ENCODE measurements around the gene TXN2.
"Not testable (repeated sequence)": the region's sequence is repeated elsewhere in the genome, so short reads cannot be mapped to it uniquely, and the experiment has no call there.

Gene TXN2, protein sequence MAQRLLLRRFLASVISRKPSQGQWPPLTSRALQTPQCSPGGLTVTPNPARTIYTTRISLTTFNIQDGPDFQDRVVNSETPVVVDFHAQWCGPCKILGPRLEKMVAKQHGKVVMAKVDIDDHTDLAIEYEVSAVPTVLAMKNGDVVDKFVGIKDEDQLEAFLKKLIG

GRCh38 chr22:36481393-36482168, at the start of gene TXN2:
Gene TXN2 (minus strand): TSS chr22:36481640. CDS start chr22:36480837, 803 bp downstream.
- peak; percentile 96 for DNase-seq (ENCODE audit: low read depth)

DNA sequence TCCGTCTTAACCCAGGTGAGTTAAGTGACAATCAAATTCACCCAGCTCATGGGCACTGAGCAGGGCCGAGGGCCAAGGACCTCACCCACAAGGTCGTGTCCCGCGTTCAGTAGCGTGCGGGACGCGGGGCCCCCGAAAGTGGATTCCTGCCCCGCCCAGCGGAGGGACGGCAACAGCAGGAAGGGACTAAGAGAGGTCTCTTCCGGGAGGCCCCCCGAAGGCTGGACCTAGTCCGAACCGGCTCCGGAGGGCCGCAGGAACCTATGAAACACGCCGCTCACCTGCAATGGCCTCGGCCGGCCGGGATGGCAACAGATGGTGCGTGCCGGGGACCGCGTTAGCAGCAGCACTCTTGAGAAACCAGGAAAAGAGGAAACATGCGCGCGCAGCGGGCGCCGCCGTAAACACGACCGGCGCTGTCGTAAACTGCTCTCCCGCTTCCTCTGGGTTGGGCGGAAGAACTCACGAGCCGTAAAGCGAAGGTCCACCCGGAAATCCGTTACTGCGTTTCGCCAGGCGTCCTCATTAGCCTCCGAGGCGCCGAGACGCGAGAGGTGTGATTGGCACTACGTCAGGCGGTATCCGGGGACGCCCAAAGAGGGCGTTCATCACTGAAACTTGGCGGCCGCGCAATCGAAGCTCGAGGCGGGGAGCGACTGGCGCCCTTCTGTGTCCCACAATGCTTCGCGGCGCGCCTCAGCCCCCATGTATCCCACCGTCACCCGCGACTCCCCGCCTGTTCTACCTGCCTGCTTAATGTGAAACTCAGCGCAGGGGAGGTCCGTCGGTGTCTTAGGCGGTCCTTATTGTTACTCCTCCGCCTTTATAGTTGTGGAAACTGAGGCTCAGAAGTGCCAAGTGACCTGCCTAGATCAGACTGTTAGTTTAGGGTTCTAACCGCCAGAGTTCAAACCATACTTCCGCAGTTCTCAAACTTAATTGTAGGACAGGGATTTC, 47.6 kb upstream of the TXN2 start, which contains the start of gene EIF3D:
EIF3D (minus strand) TSS at position 372 of the 957 bp plus-strand sequence. CDS start 3,045 bp downstream, outside the sequence.
- DNase-seq (ENCODE audit: low read depth) = peak; percentile 100

- no peak for DNase-seq (ENCODE audit: low read depth)
Observed at GRCh38 chr22:36528341-36528740, 46.9 kb upstream of the TXN2 start.

DNA sequence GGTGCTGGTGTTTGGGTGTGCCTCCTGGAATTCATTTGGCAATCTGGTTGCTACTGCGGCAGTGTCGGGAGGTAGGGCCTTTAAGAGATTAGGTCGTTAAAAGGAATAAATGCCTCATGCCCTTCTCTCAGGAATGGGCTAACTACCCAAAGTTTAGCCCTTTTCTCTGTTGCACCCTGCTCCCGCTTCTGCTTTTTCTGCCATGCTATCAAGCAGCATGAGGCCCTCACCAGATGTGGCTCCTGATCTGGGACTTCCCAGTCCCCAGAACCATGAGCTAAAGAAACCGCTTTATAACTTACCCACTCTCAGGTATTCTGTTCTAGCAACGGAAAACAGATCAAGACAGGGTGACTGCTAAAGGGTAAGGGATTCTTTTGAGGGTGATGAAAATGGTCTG, 41.2 kb upstream of the TXN2 start:
- no peak for DNase-seq (ENCODE audit: low read depth)

DNA sequence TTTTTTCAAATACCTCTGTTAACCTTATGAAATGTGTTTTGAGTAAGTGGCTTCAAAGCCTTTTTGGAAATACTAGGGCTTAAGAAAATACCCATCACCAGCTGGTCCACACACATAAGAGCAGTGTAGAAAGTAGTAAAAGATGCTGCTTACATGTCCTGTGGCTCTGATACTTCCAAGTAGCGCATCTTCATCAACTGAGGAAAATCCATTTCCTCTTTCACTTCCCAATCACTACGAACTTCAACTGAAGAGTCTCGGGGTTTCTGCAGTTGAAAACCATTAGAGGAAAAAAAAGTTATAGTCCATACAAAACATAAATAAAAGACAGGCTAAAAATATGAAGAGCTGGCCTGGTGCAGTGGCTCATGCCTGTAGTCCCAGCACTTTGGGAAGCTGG, 39.0 kb upstream of the TXN2 start:
- DNase-seq (ENCODE audit: low read depth) = no peak

DNA sequence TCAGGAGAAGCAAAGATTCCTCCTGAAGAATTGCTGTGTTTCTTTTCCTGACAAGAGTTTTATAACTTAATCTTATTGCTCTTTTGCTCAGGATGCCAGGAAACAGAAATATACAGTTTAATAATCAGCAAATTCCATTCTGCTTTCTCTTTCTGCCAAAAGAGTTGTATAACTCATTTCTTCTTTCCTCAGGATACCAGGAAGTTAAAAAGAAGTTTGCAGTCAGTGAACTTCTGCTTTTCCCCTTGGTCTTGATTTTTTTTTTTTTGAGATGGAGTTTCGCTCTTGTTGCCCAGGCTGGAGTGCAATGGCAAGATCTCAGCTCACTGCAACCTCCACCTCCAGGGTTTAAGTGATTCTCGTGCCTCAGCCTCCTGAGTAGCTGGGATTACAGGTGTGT, 38.5 kb upstream of the TXN2 start:
- DNase-seq (ENCODE audit: low read depth) = not testable (repeated sequence)

DNA sequence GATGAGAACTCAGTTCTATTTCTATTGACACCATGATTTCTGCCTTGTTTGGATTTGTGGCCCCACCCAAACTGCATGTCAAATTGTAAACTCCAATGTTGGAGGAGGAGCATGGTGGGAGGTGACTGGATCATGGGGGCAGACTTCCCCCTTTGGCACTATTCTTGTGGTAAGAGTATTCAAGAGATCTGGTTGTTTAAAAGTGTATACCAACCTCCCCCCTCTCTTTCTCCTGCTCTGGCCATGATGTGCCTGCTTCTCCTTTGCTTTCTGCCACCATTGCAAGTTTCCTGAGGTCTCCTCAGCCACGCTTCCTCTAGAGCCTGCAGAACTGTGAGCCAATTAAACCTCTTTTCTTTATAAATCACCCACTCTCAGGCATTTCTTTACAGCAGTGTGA, 33.3 kb upstream of the TXN2 start:
- DNase-seq (ENCODE audit: low read depth) = no peak

DNA sequence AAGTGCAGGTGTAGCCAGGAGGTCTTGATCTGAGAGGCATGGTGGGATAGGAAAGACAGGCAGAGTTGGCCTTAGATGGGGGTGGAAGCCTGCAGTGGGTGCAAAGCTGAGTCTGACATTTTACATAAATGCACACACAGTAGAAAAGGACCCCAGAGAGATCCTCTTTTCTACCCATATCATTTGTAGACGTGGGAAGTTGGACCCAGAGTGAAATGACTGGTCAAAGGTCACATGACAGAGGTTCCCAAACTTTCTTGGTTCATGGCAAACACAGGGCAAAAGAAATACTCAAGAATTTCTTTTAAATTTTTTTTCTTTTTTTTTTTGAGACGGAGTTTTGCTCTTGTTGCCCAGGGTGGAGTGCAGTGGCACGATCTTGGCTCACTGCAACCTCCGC, 31.6 kb upstream of the TXN2 start:
- DNase-seq (ENCODE audit: low read depth) = no peak

DNA sequence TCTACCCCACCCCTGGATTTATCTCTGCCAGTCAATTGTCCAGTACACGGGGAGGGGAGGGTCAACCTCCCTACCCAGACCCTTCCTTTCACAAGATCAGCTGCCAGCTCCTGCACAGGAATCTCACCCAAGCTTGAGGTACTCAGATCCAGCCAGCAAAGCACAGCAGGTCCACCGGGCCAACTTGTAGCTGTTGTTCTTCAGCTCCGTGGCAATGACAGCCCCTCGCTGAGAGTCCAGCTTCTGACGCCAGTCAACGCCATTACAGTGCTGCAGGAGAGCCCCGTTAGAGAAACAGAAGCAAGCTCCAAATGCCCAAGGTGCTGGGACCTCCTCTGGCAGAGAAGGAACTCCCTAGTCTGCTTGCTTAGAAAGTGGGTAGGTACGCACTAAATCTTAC, 30.9 kb upstream of the TXN2 start:
- no peak for DNase-seq (ENCODE audit: low read depth)

DNA sequence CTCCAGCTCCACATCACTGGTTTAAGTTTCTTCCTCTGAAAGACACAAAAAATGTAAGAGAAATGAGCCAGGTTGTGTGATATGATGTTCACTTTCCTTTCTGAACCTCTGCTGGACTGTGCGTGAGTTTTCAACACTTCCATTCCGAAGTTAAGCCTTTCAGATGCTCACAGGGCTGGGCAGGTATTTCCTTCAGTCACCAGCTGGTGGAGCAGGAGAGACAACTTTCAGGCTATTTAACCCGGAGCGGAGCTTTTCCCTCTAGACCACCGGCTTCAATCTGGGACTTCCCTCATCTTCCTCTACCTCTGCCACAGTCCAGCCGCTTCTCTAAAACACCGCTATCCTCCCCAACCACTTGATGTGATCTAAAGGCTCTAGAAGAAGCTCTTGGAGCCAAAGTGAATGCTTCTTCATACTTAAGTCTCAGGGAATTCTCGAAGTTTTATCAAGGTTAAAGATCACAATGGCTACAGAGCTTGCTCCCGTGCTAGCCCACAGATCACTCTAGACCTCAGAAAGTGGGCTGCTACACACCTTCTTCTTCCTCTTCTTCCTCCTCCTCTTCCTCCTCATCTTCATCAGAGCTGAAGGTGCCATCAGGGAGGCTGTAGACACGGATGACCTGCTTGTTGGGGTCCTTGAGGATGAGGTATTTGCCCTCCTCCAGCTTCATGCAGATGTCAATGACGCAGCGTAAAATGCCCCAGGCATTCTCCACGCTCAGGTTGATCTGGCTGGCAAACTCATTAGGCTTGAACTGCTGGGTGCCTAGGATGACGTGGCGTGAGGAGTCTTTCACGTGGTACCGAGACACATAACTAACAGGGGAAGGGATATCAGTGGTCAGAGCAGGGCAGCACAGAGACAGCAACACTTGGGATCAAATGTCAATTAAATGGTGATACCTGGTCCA, 29.8 kb upstream of the TXN2 start:
- peak; percentile 30 for DNase-seq (ENCODE audit: low read depth)

DNA sequence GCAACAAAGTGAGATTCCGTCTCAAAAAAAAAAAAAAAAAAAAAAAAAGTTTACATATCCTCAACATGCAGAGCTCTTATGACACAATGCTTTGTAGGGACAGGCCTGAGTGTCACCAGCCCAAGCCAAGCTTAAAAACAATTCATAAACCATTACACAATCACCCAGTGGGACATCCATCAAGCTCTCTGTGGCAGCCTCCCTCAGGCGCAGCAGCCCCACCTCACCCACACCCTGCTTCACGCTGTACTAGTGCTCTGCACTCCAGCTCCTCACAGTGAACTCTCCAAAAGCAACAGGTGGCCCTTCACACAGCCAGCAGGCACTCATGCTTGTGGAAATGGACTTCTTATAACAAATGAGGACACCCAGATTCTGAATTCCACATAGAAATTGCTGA, 28.9 kb upstream of the TXN2 start:
- no peak for DNase-seq (ENCODE audit: low read depth)

DNA sequence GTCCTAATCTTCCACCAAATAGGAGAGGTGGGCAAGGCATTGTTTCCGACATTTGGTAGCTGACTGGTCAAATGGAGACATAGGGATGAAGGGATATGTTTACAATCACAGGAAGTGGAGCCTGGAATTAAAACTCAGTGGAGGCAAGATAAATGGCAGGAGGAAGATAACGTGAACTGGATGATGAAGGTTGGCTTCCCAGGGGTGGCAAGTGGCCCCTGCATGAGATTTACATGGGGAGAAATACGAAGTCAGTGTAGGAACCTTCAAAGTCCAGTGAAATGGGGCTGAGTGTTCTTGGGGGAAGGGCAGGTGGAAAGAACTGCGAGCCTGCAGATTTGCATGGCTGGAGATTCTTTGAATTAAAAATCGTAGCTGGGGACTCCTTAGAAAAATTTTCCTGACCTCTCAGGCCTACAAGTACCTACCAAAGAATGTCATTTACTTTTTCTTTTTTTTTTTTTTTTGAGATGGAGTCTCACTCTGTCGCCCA, 26.1 kb upstream of the TXN2 start:
- DNase-seq (ENCODE audit: low read depth) = no peak

DNA sequence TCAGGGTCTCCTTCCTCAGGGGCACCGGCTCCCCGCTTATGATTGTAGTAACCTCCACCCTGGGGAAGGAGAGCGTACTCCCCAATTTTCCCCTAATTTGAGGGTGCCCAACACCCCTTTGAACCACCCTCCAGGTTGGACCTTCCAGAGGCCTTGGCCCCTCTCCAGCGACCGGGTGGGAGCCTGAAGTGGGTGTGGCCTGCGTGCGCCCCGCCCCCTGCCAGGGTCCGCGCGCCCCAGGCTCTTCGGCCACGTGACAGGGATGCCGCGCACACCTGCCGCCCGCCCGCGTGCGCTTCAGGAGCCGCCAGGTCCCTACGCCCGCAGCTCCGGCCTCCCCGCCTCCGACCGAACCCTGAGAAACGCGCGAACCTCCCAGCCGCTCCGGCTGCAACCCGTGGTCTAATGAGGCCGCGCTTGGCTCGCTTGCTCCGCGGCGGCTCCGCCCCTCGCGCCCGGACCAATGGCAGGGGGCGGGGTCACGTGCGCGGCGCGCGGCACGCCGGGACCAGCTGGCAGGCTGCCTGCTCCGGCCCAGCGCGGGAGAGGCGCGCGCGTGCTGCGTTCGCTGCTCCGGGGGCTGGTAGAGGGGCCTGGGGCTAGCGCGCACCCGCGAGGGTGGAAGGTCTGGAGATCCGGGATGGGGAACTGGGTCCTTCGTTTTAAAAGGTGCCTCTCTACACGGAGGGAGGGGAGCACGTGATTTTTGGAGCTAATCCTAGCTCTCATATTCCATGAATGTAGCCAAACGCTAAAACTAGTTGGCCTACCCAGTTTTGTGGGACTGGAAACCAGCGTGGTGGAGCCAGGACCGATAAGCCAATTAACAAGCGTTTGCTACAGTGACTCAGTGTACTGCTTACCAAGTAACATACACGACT, 25.4 kb upstream of the TXN2 start, which contains the start of gene FOXRED2:
FOXRED2 (minus strand) TSS at position 404 of the 881 bp plus-strand sequence. CDS start 618 bp downstream, outside the sequence.
- DNase-seq (ENCODE audit: low read depth) = peak; percentile 74

DNA sequence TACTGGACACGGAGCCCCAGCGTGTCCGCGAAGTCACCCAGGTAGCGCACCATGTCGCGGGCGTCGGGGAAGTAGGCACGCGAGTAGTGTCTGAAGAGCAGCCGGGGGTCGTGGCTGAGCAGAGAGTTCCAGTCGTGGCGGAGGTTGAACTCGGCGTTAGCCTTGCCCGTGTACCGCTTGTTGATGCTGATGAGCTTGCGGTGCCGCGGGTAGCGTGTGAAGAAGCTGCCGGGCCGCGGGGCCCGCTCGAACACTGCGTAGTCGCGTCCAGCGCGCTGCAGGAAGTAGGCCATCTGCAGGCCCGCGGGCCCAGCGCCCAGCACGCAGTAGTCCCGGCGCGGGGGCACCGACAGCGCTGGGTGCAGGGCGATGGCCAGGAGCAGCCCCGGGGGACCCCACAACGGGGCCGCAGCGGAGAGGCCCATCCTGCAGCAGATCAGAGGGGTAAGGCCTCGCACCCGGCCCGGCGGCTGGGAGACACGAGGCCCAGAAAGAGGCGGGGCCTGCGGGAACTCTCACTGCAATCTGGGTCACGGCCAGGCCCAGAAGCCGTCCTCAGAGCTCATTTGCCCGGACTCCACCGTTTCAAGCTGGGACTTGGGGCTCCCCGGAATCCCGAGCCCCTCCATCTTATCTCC, 24.7 kb upstream of the TXN2 start:
- DNase-seq (ENCODE audit: low read depth) = no peak

- DNase-seq (ENCODE audit: low read depth) = no peak
Observed at GRCh38 chr22:36497910-36498665, 16.6 kb upstream of the TXN2 start.

- DNase-seq (ENCODE audit: low read depth) = no peak
Observed at GRCh38 chr22:36493690-36494110, 12.3 kb upstream of the TXN2 start.

DNA sequence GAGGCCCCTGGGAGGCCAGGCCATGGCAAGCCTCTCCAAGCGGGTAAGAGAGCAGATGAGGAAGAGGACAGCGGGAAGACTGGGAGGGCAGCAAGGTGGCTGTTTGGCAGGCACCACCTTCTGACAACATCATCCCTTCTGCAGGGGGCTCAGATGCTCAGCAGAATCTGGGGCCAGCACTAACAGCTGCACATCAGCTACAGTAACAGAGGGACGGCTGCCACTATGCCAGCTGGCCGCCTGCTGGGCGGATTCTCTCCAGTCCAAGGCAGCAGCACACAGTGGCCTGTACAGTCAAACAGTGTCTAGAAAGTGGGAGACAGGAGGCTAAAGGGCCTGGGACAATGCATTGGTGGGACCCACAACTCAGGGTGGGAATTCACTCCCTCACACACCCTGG, 10.7 kb upstream of the TXN2 start:
- no peak for DNase-seq (ENCODE audit: low read depth)

GRCh38 chr22:36491155-36491554, 9.7 kb upstream of the TXN2 start:
- DNase-seq (ENCODE audit: low read depth) = no peak

All from fibroblast of gingiva (primary cell).